ENCODE results near the gene PMF1. TPM values are rescaled to one million over a fixed set of nuclear protein-coding genes. Genes with fewer than 3 reads are reported as not detected.

The PMF1 gene
- total and polyA plus RNA-seq, 2 of the 13 experiments (the other 11 are each of a cell fraction or from before 2014, with no cell fraction given), result 72.5 to 89.0 TPM

DNA sequence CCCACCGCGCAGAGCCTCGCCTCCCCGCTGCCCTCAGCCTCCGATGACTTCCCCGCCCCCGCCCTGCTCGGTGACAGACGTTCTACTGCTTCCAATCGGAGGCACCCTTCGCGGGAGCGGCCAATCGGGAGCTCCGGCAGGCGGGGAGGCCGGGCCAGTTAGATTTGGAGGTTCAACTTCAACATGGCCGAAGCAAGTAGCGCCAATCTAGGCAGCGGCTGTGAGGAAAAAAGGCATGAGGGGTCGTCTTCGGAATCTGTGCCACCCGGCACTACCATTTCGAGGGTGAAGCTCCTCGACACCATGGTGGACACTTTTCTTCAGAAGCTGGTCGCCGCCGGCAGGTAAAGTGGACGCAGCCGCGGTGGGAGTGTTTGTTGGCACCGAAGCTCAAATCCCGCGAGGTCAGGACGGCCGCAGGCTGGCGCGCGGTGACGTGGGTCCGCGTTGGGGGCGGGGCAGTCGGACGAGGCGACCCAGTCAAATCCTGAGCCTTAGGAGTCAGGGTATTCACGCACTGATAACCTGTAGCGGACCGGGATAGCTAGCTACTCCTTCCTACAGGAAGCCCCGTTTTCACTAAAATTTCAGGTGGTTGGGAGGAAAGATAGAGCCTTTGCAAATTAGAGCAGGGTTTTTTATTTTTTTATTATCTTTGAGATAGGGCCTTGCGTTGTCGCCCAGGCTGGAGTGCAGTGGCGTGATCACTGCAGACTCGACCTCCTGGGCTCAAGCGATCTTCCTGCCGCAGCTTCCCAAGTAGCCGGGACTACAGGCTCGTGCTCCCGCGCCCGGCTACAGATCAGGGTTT lies at the start of gene PMF1 (continued):
- TF ChIP-seq, protein P1, sequence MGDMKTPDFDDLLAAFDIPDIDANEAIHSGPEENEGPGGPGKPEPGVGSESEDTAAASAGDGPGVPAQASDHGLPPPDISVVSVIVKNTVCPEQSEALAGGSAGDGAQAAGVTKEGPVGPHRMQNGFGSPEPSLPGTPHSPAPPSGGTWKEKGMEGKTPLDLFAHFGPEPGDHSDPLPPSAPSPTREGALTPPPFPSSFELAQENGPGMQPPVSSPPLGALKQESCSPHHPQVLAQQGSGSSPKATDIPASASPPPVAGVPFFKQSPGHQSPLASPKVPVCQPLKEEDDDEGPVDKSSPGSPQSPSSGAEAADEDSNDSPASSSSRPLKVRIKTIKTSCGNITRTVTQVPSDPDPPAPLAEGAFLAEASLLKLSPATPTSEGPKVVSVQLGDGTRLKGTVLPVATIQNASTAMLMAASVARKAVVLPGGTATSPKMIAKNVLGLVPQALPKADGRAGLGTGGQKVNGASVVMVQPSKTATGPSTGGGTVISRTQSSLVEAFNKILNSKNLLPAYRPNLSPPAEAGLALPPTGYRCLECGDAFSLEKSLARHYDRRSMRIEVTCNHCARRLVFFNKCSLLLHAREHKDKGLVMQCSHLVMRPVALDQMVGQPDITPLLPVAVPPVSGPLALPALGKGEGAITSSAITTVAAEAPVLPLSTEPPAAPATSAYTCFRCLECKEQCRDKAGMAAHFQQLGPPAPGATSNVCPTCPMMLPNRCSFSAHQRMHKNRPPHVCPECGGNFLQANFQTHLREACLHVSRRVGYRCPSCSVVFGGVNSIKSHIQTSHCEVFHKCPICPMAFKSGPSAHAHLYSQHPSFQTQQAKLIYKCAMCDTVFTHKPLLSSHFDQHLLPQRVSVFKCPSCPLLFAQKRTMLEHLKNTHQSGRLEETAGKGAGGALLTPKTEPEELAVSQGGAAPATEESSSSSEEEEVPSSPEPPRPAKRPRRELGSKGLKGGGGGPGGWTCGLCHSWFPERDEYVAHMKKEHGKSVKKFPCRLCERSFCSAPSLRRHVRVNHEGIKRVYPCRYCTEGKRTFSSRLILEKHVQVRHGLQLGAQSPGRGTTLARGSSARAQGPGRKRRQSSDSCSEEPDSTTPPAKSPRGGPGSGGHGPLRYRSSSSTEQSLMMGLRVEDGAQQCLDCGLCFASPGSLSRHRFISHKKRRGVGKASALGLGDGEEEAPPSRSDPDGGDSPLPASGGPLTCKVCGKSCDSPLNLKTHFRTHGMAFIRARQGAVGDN (CRISPR knock-in tag; IDR thresholded peaks at IDR 0.05), result peak; percentile 95
- 0 out of 2 replicates have a peak, but pooled peaks have one; percentile 35 for TF ChIP-seq ZNF598 (CRISPR knock-in tag; IDR thresholded peaks at IDR 0.05; ENCODE audit: borderline replicate concordance)
- peak; percentile 61 for TF ChIP-seq ZNF510 (CRISPR knock-in tag; IDR thresholded peaks at IDR 0.05; ENCODE audit: low read depth)
- TF ChIP-seq ZNF337 (CRISPR knock-in tag; IDR thresholded peaks at IDR 0.05; ENCODE audit: borderline replicate concordance, low read depth), result no peak
- peak; percentile 39; the same call in 1 of the 2 replicates for TF ChIP-seq ZNF33A (CRISPR knock-in tag; IDR thresholded peaks at IDR 0.05; ENCODE audit: borderline replicate concordance)
- no peak for TF ChIP-seq SRY (CRISPR knock-in tag; IDR thresholded peaks at IDR 0.05)
- no peak for TF ChIP-seq EED (CRISPR knock-in tag; IDR thresholded peaks at IDR 0.05)
- TF ChIP-seq, protein P2, sequence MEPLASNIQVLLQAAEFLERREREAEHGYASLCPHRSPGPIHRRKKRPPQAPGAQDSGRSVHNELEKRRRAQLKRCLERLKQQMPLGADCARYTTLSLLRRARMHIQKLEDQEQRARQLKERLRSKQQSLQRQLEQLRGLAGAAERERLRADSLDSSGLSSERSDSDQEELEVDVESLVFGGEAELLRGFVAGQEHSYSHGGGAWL (CRISPR knock-in tag; IDR thresholded peaks at IDR 0.05), result peak; percentile 86
- TF ChIP-seq PLRG1 (conservative IDR thresholded peaks at IDR 0.05), result no peak
- TF ChIP-seq KDM5A (IDR thresholded peaks at IDR 0.05; ENCODE audit: borderline replicate concordance, low read length), result peak; percentile 75; the same call in 1 of the 2 replicates
- TF ChIP-seq, protein P3, sequence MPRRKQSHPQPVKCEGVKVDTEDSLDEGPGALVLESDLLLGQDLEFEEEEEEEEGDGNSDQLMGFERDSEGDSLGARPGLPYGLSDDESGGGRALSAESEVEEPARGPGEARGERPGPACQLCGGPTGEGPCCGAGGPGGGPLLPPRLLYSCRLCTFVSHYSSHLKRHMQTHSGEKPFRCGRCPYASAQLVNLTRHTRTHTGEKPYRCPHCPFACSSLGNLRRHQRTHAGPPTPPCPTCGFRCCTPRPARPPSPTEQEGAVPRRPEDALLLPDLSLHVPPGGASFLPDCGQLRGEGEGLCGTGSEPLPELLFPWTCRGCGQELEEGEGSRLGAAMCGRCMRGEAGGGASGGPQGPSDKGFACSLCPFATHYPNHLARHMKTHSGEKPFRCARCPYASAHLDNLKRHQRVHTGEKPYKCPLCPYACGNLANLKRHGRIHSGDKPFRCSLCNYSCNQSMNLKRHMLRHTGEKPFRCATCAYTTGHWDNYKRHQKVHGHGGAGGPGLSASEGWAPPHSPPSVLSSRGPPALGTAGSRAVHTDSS (CRISPR knock-in tag; conservative IDR thresholded peaks at IDR 0.05), result 0 out of 2 replicates have a peak, but pooled peaks have one; percentile 33
- peak; percentile 67 for TF ChIP-seq ISL2 (CRISPR knock-in tag; IDR thresholded peaks at IDR 0.05)
- TF ChIP-seq, protein P4, sequence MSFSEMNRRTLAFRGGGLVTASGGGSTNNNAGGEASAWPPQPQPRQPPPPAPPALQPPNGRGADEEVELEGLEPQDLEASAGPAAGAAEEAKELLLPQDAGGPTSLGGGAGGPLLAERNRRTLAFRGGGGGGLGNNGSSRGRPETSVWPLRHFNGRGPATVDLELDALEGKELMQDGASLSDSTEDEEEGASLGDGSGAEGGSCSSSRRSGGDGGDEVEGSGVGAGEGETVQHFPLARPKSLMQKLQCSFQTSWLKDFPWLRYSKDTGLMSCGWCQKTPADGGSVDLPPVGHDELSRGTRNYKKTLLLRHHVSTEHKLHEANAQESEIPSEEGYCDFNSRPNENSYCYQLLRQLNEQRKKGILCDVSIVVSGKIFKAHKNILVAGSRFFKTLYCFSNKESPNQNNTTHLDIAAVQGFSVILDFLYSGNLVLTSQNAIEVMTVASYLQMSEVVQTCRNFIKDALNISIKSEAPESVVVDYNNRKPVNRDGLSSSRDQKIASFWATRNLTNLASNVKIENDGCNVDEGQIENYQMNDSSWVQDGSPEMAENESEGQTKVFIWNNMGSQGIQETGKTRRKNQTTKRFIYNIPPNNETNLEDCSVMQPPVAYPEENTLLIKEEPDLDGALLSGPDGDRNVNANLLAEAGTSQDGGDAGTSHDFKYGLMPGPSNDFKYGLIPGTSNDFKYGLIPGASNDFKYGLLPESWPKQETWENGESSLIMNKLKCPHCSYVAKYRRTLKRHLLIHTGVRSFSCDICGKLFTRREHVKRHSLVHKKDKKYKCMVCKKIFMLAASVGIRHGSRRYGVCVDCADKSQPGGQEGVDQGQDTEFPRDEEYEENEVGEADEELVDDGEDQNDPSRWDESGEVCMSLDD (CRISPR knock-in tag; IDR thresholded peaks at IDR 0.05; ENCODE audit: borderline replicate concordance), result 0 out of 2 replicates have a peak, but pooled peaks have one; percentile 24
- no peak; the same call in 1 of the 2 replicates for TF ChIP-seq RXRA (CRISPR knock-in tag; IDR thresholded peaks at IDR 0.05)
- no peak; the same call in 1 of the 2 replicates for TF ChIP-seq RAD21 (CRISPR knock-in tag; IDR thresholded peaks at IDR 0.05)
- TF ChIP-seq ZNF572 (CRISPR knock-in tag; IDR thresholded peaks at IDR 0.05), result peak; percentile 80
- no peak for TF ChIP-seq TP53 (CRISPR knock-in tag; conservative IDR thresholded peaks at IDR 0.05)
- TF ChIP-seq ZNF564 (CRISPR knock-in tag; IDR thresholded peaks at IDR 0.05), result no peak; the same call in 1 of the 2 replicates
- no peak for TF ChIP-seq PRPF4 (IDR thresholded peaks at IDR 0.05; ENCODE audit: low read depth, low read length, poor library complexity, severe bottlenecking)
- TF ChIP-seq AHR (CRISPR knock-in tag; IDR thresholded peaks at IDR 0.05), result peak; percentile 55
- 0 out of 2 replicates have a peak, but pooled peaks have one; percentile 73 for TF ChIP-seq ZNF335 (CRISPR knock-in tag; IDR thresholded peaks at IDR 0.05)

Data from HepG2 (cell line).